Pancreas (tissue), 10 donors: ENCODE results near the gene SELENOO. TPM values are rescaled to one million over a fixed set of nuclear protein-coding genes. Genes with fewer than 3 reads are reported as not detected.
A peak's percentile ranks its signal among the peaks of the same experiment; 100 is the strongest.

Experiments used
- ATAC-seq, 4 donors: fragments of 200-7000 bp; cut with Tn5 transposase; one replicate each; pipeline versions ENCODE4 v1.8.0 to v1.9.1; 2020; ENCODE audit warnings: mild to moderate bottlenecking in 4 of 4, moderate library complexity in 4 of 4
- DNase-seq, 6 donors: peaks; one replicate each; pipeline ENCODE4 v3.0.0-alpha.2; 2020
- FAIRE-seq: peaks from 2 replicates; lab custom pipeline; 2012; peaks lifted over from hg19 to GRCh38; lab: Jason Lieb, UNC
- H3K27ac ChIP-seq, 4 donors: fragments of 200-600 bp; sonication (generic); 1 replicate in 3 of 4; 2 replicates in 1 of 4; pipeline versions ENCODE4 v1.5.0 to v1.8.0; 2020
- H3K27me3 ChIP-seq, 4 donors: fragments of 200-600 bp; one replicate each; pipeline ENCODE4 v1.8.0; 2021
- H3K36me3 ChIP-seq, 3 donors: fragments of 200-600 bp; sonication (generic) in 1 of 3; one replicate each; pipeline versions ENCODE4 v1.5.0 to v1.8.0; 2020 to 2021
- H3K4me1 ChIP-seq, 3 donors: fragments of 200-600 bp; one replicate each; pipeline ENCODE4 v1.8.0; 2021
- H3K4me3 ChIP-seq, 4 donors: fragments of 200-600 bp; sonication (generic) in 2 of 4; one replicate each; pipeline versions ENCODE4 v1.5.0 to v1.8.0; 2020 to 2021
- H3K9me3 ChIP-seq, 4 donors: fragments of 200-600 bp; one replicate each; pipeline ENCODE4 v1.8.0; 2021
- WGBS, 2 donors: extraction: QIAGEN DNeasy Blood & Tissue Kit; methylation state at CpG; one replicate each; pipeline ENCODE4 v1.1.7; 2013; 5-methylcytosine and 5-hydroxymethylcytosine counted together
- intact Hi-C, 3 donors: fragments of 100-400 bp; cut with DNase I; formaldehyde crosslinking; loops; one replicate each; pipeline versions ENCODE4 v1.11.1 to v1.14.2; 2022
- polyA plus RNA-seq, 2 donors: library from polyadenylated mRNA; stranded (reverse); fragments of 200-250 nt; gene quantifications; one replicate each; pipeline ENCODE4 v1.2.3, GENCODE V29; 2013
- total RNA-seq, 6 donors: library from RNA; stranded (reverse); fragmentation: NEBNext Ultra II Directional in 4 of 6; extraction: Animal tissue kit (Norgen Biotek cat#: 25700) in 4 of 6; gene quantifications; one replicate each; pipeline versions ENCODE4 v1.2.1 to v1.2.4, GENCODE V29; 2021 to 2023
- TF ChIP-seq, protein P1 (sequence below), 4 donors: fragments of 200-600 bp; sonication (generic) in 3 of 4; IDR thresholded peaks; one replicate each; pipeline versions ENCODE4 v1.5.0 to v1.8.0; 2021; ENCODE audit warnings: antibody characterized with exemption in 4 of 4
- donor health status: healthy with polysubstance abuse.
- donor health status: DM: no; HTN: no; CAD: no; lungs with moderate emphysema.
- donor health status: DM: no; HTN: no; CAD: no.
- donor health status: control.
- donor health status: control.
- donor health status: Bipolar disorder and iron deficiency.
- donor health status: DM: yes; HTN: yes; CAD: no.
- donor health status: DM: no; HTN: no; CAD: no.
- donor health status: DM: no; HTN: no; CAD: no.
- donor health status: DM: yes; HTN: yes; CAD: no.

The SELENOO gene
- total and polyA plus RNA-seq, 8 donors = 11.6 to 79.8 (median 14.3) TPM

DNA sequence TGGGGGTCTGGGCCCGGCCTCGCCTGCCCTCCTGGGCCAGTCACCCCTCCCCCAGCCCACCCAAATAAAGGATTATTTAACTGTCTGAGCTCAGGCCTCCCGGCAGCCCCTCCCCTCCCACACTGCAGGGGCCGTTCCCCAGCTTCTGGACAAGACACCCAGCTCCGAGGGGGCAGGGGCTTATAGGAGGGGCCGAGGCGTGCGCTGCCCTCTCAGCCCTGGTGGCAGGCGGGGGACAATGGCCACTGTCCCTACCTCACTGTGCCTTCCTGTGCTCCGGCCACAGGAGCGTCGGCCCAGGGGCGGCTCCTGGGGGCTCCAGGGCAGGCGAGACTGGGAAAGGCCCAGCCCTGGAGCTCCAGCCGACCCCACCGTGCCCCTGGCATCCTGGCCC, 2.2 kb upstream of the SELENOO start:
- peaks cover 0 to 13% (median 6%) of the 10 kb centered on the region in 3 donors for H3K4me1 ChIP-seq
- no peak overlapping the region for H3K4me3 ChIP-seq
- H3K9me3 ChIP-seq = no peaks in the 10 kb centered on the region
- H3K36me3 ChIP-seq = peaks cover 0 to 30% (median 0%) of the 10 kb centered on the region in 3 donors
- FAIRE-seq (no peak), ATAC-seq (no peak), DNase-seq (peak in 1 of 6 donors; percentile 51)
- WGBS, 2 donors = 90% methylated on average over 15 to 16 of the region's 16 CpGs
- H3K27me3 ChIP-seq = no peaks in the 10 kb centered on the region
- intact Hi-C loops = no loop called here
- no peak overlapping the region for H3K27ac ChIP-seq
- TF ChIP-seq, protein P1, sequence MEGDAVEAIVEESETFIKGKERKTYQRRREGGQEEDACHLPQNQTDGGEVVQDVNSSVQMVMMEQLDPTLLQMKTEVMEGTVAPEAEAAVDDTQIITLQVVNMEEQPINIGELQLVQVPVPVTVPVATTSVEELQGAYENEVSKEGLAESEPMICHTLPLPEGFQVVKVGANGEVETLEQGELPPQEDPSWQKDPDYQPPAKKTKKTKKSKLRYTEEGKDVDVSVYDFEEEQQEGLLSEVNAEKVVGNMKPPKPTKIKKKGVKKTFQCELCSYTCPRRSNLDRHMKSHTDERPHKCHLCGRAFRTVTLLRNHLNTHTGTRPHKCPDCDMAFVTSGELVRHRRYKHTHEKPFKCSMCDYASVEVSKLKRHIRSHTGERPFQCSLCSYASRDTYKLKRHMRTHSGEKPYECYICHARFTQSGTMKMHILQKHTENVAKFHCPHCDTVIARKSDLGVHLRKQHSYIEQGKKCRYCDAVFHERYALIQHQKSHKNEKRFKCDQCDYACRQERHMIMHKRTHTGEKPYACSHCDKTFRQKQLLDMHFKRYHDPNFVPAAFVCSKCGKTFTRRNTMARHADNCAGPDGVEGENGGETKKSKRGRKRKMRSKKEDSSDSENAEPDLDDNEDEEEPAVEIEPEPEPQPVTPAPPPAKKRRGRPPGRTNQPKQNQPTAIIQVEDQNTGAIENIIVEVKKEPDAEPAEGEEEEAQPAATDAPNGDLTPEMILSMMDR (IDR thresholded peaks at IDR 0.05) = no peak

- intact Hi-C loops = no loop called here
These were observed 1.5 kb upstream of the SELENOO start for GRCh38 chr22:50199251-50199721.

DNA sequence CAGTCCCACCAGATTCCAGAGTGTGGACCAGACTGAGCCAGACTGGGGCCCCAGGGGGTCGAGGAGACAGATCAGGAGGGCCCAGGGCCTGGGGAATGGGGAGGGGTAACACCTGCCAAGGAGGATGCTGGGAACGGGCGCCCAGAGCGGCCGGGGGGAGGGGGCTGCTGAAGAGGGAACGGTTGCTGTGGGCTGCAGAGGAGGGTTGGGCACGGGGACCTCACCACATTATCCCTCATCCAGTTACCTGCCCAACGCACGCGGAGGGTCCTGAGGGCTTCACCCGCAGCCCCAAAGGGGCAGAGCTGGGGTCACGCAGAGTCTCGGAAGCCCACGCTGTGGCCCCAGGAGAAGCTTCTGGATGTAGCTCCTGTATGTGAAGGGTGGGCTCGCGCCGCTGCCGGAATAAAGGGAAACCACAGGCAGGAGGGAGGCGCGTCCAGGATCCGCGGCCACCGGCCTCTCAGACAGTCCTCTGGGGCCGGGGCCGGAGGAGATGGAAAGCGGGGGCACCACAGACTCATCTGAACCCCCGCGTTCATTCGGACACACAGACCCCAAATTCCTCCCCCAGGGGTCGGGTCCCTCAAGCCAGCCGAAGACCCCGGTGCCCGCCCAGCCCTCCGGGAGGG, 866 bp upstream of the SELENOO start:
- FAIRE-seq (no peak), ATAC-seq (peak; percentile 1 to 7 (median 6)), DNase-seq (peak in 3 of 6 donors; percentile 31 to 86 (median 56))
- H3K27ac ChIP-seq = peak overlapping the region in 3 of 4 donors; percentile 17 to 64 (median 60)
- peaks cover 0 to 13% (median 6%) of the 10 kb centered on the region in 3 donors for H3K4me1 ChIP-seq
- intact Hi-C loops = no loop called here
- H3K36me3 ChIP-seq = peaks cover 0 to 23% (median 0%) of the 10 kb centered on the region in 3 donors
- peak overlapping the region; percentile 61 to 86 (median 82) for H3K4me3 ChIP-seq
- no peaks in the 10 kb centered on the region for H3K27me3 ChIP-seq
- TF ChIP-seq, protein P1 (IDR thresholded peaks at IDR 0.05) = no peak
- 28 to 34% methylated on average over 18 to 34 of the region's 34 CpGs for WGBS, 2 donors
- no peaks in the 10 kb centered on the region for H3K9me3 ChIP-seq

More at GRCh38 chr22:50199251-50199721, 1.5 kb upstream of the SELENOO start:
- peak in 3 of 6 donors; percentile 24 to 85 (median 62) for DNase-seq
- Histone ChIP-seq H3K4me1 (peaks cover 0 to 13% (median 6%) of the 10 kb centered on the region in 3 donors), H3K27ac (no peak overlapping the region), H3K4me3 (no peak overlapping the region), H3K9me3 (no peaks in the 10 kb centered on the region), H3K27me3 (no peaks in the 10 kb centered on the region), H3K36me3 (peaks cover 0 to 26% (median 0%) of the 10 kb centered on the region in 3 donors)
- WGBS, 2 donors = 72 to 74% methylated on average over 18 of the region's 18 CpGs
- TF ChIP-seq, protein P1 (IDR thresholded peaks at IDR 0.05) = no peak
- ATAC-seq = no peak
- no peak for FAIRE-seq

- peak in 3 of 6 donors; percentile 58 to 88 (median 72) for DNase-seq
- H3K4me3 ChIP-seq = peak overlapping the region; percentile 61 to 86 (median 82)
- peaks cover 0 to 13% (median 6%) of the 10 kb centered on the region in 3 donors for H3K4me1 ChIP-seq
- ATAC-seq = peak; percentile 32 to 63 (median 43)
- WGBS, 2 donors = 1 to 2% methylated on average over 73 to 115 of the region's 115 CpGs
- H3K36me3 ChIP-seq = peaks cover 0 to 16% (median 0%) of the 10 kb centered on the region in 3 donors
- FAIRE-seq = no peak
- H3K27me3 ChIP-seq = no peaks in the 10 kb centered on the region
- intact Hi-C loops = no loop called here
- TF ChIP-seq, protein P1 (IDR thresholded peaks at IDR 0.05) = no peak
- peak overlapping the region; percentile 13 to 64 (median 52) for H3K27ac ChIP-seq
- H3K9me3 ChIP-seq = no peaks in the 10 kb centered on the region
These were observed 649 bp downstream of the SELENOO start for GRCh38 chr22:50201191-50202129.
